M059J (cell line): Measurements from ENCODE around the gene UBALD1. TPM values are rescaled to one million over a fixed set of nuclear protein-coding genes. Genes with fewer than 3 reads are reported as not detected.
A peak's percentile ranks its signal among the peaks of the same experiment; 100 is the strongest.

Source experiments
- DNase-seq: peaks from one replicate; pipeline ENCODE4 v3.0.0-alpha.2; 2012; ENCODE audit warnings: low read depth
- total RNA-seq: library from RNA; depleted of rRNA; stranded (reverse); fragments of >200 nt; shearing (Covaris generic); gene quantifications from 2 replicates; pipeline ENCODE4 v1.2.3, GENCODE V29; 2014; rRNA removed

Gene UBALD1
- total RNA-seq, result 4.5 and 8.4 TPM in 2 replicates

DNA sequence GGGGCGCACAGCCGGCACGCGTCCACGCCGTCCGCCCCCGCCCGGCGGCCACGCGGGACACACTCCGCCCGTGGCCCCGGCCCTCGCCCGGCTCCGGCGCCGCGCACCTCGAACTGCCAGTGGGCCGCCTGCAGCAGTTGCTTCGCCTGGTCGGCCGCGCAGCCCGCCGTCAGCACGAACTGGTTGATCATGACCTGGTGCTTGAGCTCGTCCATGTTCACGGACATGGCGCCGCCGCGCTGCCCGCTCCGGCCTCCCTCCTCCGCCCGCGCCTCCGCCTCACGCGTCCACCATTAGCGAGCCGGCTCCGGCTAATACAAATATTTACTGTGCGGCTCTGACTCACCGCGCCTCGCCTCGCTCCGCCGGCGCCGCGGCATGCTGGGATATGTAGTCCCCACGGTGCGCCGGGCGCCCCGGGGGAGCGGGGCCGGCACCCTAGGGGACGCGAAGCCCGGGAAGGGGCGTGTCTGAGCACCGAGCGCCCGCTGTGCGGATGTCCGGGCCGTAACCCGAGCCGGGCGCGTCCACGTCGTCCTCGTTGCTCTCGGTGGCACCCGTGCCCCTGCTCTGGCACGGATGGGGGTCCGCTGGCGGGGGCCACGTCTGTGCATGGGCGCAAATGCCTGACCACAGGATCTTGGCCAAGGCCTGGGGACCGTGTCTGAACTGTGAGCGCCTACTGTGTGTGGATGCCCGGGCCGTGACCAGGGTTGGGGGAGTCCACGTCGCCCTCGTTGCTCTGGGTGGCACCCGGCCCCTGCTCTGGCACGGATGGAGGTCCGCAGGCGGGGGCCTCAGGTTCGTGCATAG is at the start of gene UBALD1:
UBALD1 (minus strand) TSS at position 318 of the 813 bp plus-strand sequence; CDS start at position 227, 91 bp downstream.
- DNase-seq, result peak; percentile 90

GRCh38 chr16:4663777-4664465 is 49.2 kb upstream of the UBALD1 start:
- DNase-seq, result no peak

- no peak for DNase-seq
These were observed 48.7 kb upstream of the UBALD1 start for GRCh38 chr16:4663465-4663776.

- DNase-seq, result no peak
These were observed 47.0 kb upstream of the UBALD1 start for GRCh38 chr16:4661661-4662060.

DNA sequence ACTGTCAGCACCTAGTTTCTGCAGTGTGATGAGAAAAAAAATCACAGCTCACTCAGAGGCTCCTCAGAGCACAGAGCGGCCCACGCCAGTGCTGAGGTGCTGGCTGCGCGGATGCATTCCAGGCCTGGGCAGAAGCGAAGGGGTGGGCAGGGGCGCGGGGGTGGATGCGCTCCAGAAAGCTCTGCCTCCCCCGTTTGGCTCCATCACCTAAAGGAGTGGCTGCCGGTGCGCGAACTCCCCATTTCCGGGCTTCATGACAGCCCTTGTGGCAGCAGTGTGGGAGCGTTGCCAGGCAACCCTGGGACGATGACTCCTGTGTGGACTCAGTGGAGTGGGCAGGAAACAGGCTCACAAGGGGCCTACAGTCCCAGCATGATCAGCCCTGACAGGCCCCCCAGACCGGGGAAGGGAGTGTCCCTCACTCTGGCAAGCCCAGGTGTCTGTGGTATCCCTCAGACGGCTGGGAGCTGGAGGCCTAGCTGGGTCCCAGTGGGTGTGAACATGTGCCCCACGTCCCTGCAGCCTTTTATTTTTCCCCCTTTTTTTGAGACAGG is 45.8 kb upstream of the UBALD1 start:
- DNase-seq, result peak; percentile 70

DNA sequence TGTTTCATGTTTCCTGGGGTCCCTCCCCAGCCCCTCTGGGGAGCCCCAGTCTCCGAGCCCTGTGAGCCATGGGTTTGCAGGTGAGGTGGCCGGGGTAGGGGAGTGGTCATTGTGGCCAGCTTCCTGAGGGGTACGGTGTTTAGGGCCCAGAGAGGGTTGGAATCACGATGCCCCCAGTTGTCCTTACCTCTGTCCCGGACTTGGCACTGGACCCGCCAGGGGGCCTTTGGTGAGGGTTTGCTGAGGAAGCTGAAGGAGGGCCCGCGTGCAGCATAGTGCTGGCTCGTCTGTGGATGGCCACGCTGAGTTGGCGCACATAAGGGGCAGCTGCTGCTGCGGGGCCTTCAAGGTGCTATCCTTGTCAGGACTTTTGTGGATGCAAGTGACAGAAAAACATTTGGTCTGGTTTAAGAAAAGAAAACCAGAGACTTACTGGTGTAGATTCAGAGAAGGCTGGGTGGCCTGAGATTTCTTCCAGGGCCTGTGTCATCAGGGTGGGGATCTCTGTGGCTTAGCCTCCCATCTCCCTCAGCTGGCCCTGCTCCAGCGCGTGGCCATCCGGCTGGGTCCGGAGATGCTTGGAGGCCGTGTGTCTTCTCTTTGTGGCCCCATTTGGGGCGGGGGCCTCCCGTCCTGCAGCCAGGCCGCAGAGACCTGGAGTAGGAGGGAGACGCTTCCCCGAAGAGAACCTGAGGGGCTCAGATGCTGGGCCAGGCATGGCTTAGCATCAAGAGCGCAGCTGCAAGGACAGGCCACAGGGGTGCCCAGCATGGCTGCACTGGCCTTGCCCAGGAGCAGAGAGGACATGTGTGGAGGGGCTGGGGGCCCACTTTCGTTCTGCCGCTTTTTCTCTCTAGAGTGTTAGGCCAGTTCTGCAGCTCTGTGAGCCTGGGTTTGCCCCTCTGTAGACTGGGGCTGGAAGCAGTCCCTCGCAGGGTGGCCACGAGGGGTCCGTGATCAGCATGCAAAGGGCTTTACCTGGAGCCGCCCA is 45.0 kb upstream of the UBALD1 start:
- no peak for DNase-seq

GRCh38 chr16:4656695-4657686 is 42.3 kb upstream of the UBALD1 start:
- no peak for DNase-seq

- DNase-seq, result no peak
These were observed 41.5 kb upstream of the UBALD1 start for GRCh38 chr16:4656221-4656620.

DNA sequence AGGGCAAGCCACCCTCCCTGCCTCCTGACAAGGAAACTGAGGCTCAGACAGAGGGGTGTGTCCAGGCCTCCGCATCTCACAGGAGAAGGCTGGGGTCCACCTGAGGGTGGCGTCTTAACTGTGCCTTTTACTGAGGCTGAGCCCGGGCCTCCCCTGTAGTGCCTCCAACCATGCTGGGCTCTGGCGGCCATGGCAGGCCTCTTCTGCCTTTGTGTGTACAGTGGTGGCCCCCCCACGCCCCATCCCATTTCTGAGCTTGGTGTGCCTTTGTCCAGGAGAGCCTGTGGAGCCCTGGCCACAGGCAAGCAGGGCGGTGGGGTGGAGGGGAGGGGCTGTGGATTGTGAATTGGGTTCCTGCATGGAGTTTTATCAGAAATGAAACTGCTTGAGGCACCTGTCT is 41.1 kb upstream of the UBALD1 start:
- DNase-seq, result no peak

GRCh38 chr16:4654964-4655590 is 40.4 kb upstream of the UBALD1 start:
- DNase-seq, result no peak

DNA sequence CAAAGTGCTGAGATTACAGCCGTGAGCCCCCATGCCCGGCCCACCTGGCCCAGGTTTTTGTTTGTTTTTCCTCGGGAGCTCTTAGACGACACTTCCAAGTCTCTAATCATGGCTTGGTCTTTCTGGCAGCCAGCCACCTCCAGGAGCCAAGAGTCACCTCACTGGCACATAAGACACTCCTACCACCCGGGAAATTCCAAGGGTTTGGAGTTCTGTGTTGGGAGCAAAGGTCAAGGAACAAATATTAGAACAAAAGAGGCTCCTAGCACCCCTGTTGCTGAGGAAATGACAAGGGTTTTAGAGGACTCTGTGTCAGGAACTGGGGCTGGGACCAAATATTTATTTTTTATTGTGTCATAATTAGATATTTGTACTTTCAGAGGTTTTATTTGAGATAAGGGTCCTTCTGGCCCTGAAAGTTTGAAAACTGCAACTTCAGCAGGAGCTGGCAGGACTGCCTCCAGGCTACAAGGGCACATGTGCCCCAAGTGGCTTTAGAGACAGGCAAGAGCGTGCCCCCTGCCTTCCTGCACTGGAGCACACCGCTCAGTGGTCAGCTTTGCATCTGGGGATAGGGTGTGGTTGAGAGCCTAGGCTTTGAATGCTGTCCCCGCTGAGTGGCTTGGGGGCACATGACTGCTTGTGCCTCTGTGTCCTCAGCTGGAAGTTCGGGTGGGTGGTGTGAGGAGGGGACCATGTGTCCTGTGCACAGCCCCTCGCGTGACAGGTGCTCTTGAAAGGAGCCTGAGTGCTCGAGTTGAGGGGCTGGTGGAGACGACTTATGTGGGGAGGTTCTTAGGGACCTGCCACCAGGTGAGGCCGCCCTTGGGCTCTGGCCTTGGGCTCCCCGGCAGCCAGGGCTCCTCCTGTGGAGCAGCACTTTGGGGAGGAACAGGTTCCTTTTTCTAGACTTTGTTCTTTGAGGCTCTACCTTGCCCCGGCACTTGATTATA is 39.6 kb upstream of the UBALD1 start:
- DNase-seq, result no peak

GRCh38 chr16:4652561-4652960 is 37.9 kb upstream of the UBALD1 start:
- no peak for DNase-seq

DNA sequence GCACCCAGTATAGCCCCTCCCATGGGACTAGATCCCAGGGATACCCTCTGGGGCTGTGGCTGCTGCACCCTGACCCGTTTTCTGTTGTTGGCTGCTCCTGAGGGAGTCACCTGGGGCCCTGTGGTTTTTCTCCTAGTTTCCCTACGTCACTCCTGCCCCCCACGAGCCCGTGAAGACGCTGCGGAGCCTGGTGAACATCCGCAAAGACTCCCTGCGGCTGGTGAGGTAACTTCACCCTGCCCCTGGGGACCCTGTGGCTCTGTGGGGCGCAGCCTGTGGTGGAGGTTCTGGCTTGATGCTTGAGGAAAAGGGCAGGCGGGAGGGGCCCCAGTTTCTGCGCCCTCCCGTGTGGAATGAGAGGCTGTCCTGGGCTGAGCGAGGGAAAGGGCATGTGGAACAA is 37.1 kb upstream of the UBALD1 start:
- DNase-seq, result no peak

GRCh38 chr16:4650443-4651074 is 35.9 kb upstream of the UBALD1 start:
- DNase-seq, result peak; percentile 44

DNA sequence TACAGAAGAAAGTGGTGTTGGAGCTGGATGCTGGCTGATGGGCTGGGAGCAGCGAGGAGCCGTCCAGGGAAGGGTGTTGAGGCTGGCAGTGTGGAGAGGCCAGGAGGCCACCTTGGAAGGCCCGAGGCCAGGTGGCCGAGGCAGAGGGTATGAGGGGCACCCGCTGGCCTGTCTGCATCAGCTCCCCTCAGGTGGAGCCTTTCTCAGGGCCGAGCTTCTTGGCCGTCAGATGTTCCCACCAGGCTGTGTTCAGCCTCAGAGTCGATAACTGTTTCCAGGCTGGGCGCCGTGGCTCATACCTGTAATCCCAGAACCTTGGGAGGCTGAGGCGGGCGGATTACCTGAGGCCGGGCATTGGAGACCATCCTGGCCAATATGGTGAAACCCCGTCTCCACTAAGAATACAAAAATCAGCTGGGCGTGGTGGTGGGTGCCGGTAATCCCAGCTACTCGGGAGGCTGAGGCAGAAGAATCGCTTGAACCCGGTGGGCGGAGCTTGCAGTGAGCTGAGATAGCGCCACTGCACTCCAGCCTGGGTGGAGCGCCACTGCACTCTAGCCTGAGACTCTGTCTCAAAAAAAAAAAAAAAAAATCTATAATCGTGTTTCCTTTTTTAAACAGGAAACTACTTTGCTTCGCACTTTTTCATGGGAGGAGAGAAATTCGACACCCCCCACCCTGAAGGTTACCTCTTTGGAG is 35.2 kb upstream of the UBALD1 start:
- no peak for DNase-seq

GRCh38 chr16:4648917-4649316 is 34.2 kb upstream of the UBALD1 start:
- no peak for DNase-seq

- DNase-seq, result no peak
These were observed 32.9 kb upstream of the UBALD1 start for GRCh38 chr16:4647644-4647980.
